OCI-LY1 (cell line): ENCODE measurements around the gene UMODL1.

Experiments used
- H2AFZ ChIP-seq: fragments of 200-600 bp; sonication (generic), shearing (Covaris generic); 2 replicates; pipeline ENCODE4 v1.6.0; 2014; ENCODE audit warnings: antibody characterized with exemption, mild to moderate bottlenecking, low read length
- H3F3A ChIP-seq: fragments of 200-600 bp; sonication (generic), shearing (Covaris generic); 2 replicates; pipeline ENCODE4 v1.6.0; 2014; ENCODE audit warnings: mild to moderate bottlenecking, antibody characterized with exemption, low read length, moderate library complexity; ENCODE audit not compliant: insufficient read depth
- H3K27ac ChIP-seq: fragments of 200-600 bp; sonication (generic); 2 replicates; pipeline ENCODE4 v1.5.1; 2014; ENCODE audit warnings: low read length, mixed run types, mild to moderate bottlenecking, low read depth; ENCODE audit not compliant: poor library complexity, severe bottlenecking
- H3K27me3 ChIP-seq: fragments of 200-600 bp; sonication (generic); 2 replicates; pipeline ENCODE4 v1.6.0; 2014; ENCODE audit warnings: antibody characterized with exemption, mild to moderate bottlenecking, low read length, moderate library complexity; ENCODE audit not compliant: insufficient read depth
- H3K36me3 ChIP-seq: fragments of 200-600 bp; sonication (generic); 2 replicates; pipeline ENCODE4 v1.6.1; 2014; ENCODE audit warnings: mild to moderate bottlenecking, antibody characterized with exemption, low read length, moderate library complexity, mixed read lengths; ENCODE audit not compliant: insufficient read depth
- H3K4me1 ChIP-seq: fragments of 200-600 bp; sonication (generic); 2 replicates; pipeline ENCODE4 v1.5.1; 2014; ENCODE audit warnings: mild to moderate bottlenecking, low read length, moderate library complexity; ENCODE audit not compliant: insufficient read depth, severe bottlenecking
- H3K4me2 ChIP-seq: fragments of 200-600 bp; sonication (generic), shearing (Covaris generic); 2 replicates; pipeline ENCODE4 v1.6.1; 2014; ENCODE audit warnings: low read length
- H3K4me3 ChIP-seq: fragments of 200-600 bp; sonication (generic); 2 replicates; pipeline ENCODE4 v1.5.1; 2014; ENCODE audit warnings: low read length, low read depth, mild to moderate bottlenecking, mixed read lengths; ENCODE audit not compliant: poor library complexity, severe bottlenecking
- H3K79me2 ChIP-seq: fragments of 200-600 bp; shearing (Covaris generic); 2 replicates; pipeline ENCODE4 v1.6.1; 2016; ENCODE audit warnings: mixed run types, low read length, mixed read lengths; ENCODE audit not compliant: insufficient read depth
- H3K9ac ChIP-seq: fragments of 200-600 bp; sonication (generic), shearing (Covaris generic); 2 replicates; pipeline ENCODE4 v1.6.1; 2014; ENCODE audit warnings: mild to moderate bottlenecking, low read length, mixed read lengths
- H3K9me2 ChIP-seq: fragments of 200-600 bp; sonication (generic), shearing (Covaris generic); 2 replicates; pipeline ENCODE4 v1.6.1; 2014; ENCODE audit warnings: low read depth, mild to moderate bottlenecking, low read length, mixed read lengths
- H3K9me3 ChIP-seq: fragments of 200-600 bp; shearing (Covaris generic); 2 replicates; pipeline ENCODE4 v1.6.1; 2014; ENCODE audit warnings: low read length, mixed read lengths
- H4K20me1 ChIP-seq: fragments of 200-600 bp; sonication (generic), shearing (Covaris generic); 2 replicates; pipeline ENCODE4 v1.6.0; 2016; ENCODE audit warnings: mild to moderate bottlenecking, low read length; ENCODE audit not compliant: insufficient read depth
- EZH2 ChIP-seq: fragments of 200-600 bp; sonication (generic), shearing (Covaris generic); IDR thresholded peaks from 2 replicates; pipeline ENCODE4 v1.8.0; 2017; ENCODE audit warnings: borderline replicate concordance, mixed run types, mild to moderate bottlenecking, antibody characterized with exemption, low read length, moderate library complexity, mixed read lengths
- TF ChIP-seq, protein P1 (sequence below): fragments of 200-600 bp; sonication (generic), shearing (Covaris generic); IDR thresholded peaks from 2 replicates; pipeline ENCODE4 v1.5.1; 2017; ENCODE audit warnings: mild to moderate bottlenecking, antibody characterized with exemption, low read length, moderate library complexity, mixed read lengths

Gene UMODL1

DNA sequence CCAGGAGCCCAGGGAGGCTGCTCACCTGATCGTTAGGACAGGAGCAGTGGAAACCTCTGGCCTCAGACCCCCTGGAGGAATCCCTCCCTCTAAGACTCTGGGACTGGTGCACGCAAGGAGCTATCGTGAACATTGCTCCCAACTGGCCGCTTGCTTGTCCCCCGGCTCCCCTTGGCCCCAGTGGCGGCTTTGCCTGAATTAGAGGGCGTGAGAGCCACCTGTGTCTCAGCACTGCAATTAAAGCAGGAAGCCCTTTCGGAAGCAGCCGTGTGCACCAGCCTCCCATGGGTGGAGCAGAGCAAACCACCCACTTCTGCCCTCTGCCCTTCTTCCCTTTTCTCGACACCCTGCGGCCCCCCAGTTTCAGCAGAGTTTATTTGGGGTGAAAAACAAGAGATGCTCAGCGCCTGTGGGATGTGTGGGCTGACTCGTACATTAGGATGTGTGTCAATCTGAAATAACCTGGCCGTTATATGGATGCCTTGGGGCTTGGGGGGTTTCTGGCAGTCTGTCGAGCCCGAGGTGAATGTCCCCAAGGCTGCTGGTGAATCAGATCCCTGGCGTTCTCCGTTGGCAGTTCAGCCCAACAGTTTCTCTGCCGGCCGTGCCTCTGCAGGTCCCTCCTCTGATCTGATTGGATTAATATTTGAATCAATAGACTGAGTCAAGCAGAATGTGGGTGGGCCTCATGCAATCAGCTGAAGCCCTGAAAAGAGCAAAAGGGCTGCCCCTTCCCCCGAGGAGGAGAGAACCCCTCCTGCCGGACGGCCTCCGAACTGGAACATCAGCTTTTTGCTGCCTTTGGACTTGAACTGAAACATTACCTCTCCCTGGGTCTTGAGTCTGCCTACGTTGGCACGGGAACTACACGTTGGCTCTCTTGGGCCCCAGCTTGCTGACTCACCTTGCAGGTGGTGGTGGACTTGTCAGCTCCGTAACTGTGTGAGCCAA, 7.3 kb upstream of the UMODL1 start:
- TF ChIP-seq, protein P1, sequence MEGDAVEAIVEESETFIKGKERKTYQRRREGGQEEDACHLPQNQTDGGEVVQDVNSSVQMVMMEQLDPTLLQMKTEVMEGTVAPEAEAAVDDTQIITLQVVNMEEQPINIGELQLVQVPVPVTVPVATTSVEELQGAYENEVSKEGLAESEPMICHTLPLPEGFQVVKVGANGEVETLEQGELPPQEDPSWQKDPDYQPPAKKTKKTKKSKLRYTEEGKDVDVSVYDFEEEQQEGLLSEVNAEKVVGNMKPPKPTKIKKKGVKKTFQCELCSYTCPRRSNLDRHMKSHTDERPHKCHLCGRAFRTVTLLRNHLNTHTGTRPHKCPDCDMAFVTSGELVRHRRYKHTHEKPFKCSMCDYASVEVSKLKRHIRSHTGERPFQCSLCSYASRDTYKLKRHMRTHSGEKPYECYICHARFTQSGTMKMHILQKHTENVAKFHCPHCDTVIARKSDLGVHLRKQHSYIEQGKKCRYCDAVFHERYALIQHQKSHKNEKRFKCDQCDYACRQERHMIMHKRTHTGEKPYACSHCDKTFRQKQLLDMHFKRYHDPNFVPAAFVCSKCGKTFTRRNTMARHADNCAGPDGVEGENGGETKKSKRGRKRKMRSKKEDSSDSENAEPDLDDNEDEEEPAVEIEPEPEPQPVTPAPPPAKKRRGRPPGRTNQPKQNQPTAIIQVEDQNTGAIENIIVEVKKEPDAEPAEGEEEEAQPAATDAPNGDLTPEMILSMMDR: no peak; the same call in 1 of the 2 replicates
- no peak for TF ChIP-seq EZH2
- Histone ChIP-seq H4K20me1 (no peaks in the 10 kb centered on the region), H3F3A (peaks cover 8% of the 10 kb centered on the region), H3K4me3 (peak overlapping the region; percentile 53), H3K9ac (peak overlapping the region; percentile 63), H3K27me3 (no peaks in the 10 kb centered on the region), H3K9me2 (no peaks in the 10 kb centered on the region), H3K4me1 (peaks cover 85% of the 10 kb centered on the region), H3K9me3 (no peaks in the 10 kb centered on the region), H2AFZ (no peak overlapping the region), H3K4me2 (peak overlapping the region; percentile 75), H3K27ac (peak overlapping the region; percentile 98), H3K36me3 (no peaks in the 10 kb centered on the region), H3K79me2 (no peaks in the 10 kb centered on the region)

DNA sequence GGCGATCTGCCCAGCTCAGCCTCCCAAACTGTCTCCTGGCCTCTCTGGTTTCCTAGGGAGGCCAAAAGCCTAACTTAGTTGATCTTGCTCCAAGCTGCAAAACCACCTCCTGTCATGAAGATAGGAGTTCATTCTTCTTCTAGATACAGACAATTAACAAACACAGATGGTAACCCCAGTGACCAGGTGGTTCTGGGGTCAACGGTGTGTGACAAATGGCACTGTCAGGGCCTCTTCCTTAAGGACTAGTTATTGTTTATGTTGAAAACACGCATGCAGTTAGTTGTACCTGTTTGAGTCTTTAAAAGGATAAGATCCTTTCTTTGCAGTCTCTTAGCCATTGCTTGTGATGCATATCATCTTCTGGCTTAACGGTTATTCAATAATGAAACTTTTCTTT, 4.6 kb upstream of the UMODL1 start:
- no peak overlapping the region for H2AFZ ChIP-seq

DNA sequence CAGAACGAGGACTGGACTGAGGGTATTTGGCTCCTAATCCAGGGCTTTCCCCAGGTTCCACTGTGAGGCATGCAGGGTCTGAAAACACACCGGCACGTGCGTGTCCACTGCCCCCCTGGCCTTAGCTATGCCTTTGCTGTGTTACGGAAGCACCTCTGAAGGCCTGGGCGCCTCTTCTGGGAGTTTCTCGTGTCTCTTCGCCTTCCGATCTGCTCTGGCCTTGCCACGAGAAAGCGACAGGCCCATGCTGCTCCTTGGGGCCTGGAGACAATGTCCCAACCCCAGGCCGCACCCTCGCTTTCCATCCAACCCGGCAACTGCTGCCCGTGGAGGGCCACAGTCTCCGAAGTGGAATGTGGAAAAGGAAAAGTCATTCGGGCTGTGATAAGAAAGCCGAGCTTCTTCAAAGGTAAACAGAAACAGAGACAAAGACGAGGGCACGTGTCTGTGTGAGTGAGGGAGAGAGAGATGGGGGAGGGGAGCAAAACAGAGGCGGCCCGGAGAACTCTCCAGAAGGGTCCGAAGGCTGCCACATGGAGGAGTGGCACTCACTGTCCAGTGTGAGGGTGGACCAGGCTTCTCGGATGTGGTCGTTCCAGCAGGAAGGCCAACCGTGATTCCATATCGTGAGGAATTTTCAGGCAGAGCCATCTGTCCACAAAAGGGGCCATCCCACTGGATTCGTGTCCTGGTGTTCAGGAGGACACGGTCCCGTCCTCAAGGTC, 3.4 kb upstream of the UMODL1 start:
- TF ChIP-seq EZH2: no peak
- TF ChIP-seq, protein P1: no peak
- H3K36me3 ChIP-seq: no peaks in the 10 kb centered on the region
- peak overlapping the region; percentile 30; the same call in 1 of the 2 replicates for H3K9ac ChIP-seq
- H3K9me2 ChIP-seq: no peaks in the 10 kb centered on the region
- H3K4me3 ChIP-seq: no peak overlapping the region
- no peak overlapping the region for H2AFZ ChIP-seq
- H3K27me3 ChIP-seq: no peaks in the 10 kb centered on the region
- H3K4me2 ChIP-seq: peak overlapping the region; percentile 31; the same call in 1 of the 2 replicates
- peaks cover 100% of the 10 kb centered on the region for H3K4me1 ChIP-seq
- H3K27ac ChIP-seq: peak overlapping the region; percentile 98
- H3K79me2 ChIP-seq: no peaks in the 10 kb centered on the region
- peaks cover 8% of the 10 kb centered on the region for H3F3A ChIP-seq
- H3K9me3 ChIP-seq: no peaks in the 10 kb centered on the region
- H4K20me1 ChIP-seq: no peaks in the 10 kb centered on the region

More for the DNA sequence above, 4.6 kb upstream of the UMODL1 start:
- H3K4me3 ChIP-seq: peak overlapping the region; percentile 43
- H3K79me2 ChIP-seq: no peaks in the 10 kb centered on the region
- no peaks in the 10 kb centered on the region for H3K36me3 ChIP-seq
- H3K9me3 ChIP-seq: no peaks in the 10 kb centered on the region
- H3K4me2 ChIP-seq: peak overlapping the region; percentile 75
- peaks cover 8% of the 10 kb centered on the region for H3F3A ChIP-seq
- H3K9ac ChIP-seq: peak overlapping the region; percentile 57; the same call in 1 of the 2 replicates
- no peak for TF ChIP-seq EZH2
- TF ChIP-seq, protein P1: no peak
- no peaks in the 10 kb centered on the region for H3K9me2 ChIP-seq
- H3K27ac ChIP-seq: peak overlapping the region; percentile 98
- H3K27me3 ChIP-seq: no peaks in the 10 kb centered on the region
- no peaks in the 10 kb centered on the region for H4K20me1 ChIP-seq
- H3K4me1 ChIP-seq: peaks cover 100% of the 10 kb centered on the region
